Pancreas (tissue), 10 donors: ENCODE measurements around the gene PLCB1. TPM values are rescaled to one million over a fixed set of nuclear protein-coding genes. Genes with fewer than 3 reads are reported as not detected.

ENCODE experiments used
- ATAC-seq, 4 donors: fragments of 200-7000 bp; cut with Tn5 transposase; one replicate each; pipeline versions ENCODE4 v1.8.0 to v1.9.1; 2020; ENCODE audit warnings: mild to moderate bottlenecking in 4 of 4, moderate library complexity in 4 of 4
- DNase-seq, 6 donors: peaks; one replicate each; pipeline ENCODE4 v3.0.0-alpha.2; 2020
- FAIRE-seq: peaks from 2 replicates; lab custom pipeline; 2012; peaks lifted over from hg19 to GRCh38; lab: Jason Lieb, UNC
- H3K27ac ChIP-seq, 4 donors: fragments of 200-600 bp; sonication (generic); 1 replicate in 3 of 4; 2 replicates in 1 of 4; pipeline versions ENCODE4 v1.5.0 to v1.8.0; 2020
- H3K27me3 ChIP-seq, 4 donors: fragments of 200-600 bp; one replicate each; pipeline ENCODE4 v1.8.0; 2021
- H3K36me3 ChIP-seq, 3 donors: fragments of 200-600 bp; sonication (generic) in 1 of 3; one replicate each; pipeline versions ENCODE4 v1.5.0 to v1.8.0; 2020 to 2021
- H3K4me1 ChIP-seq, 3 donors: fragments of 200-600 bp; one replicate each; pipeline ENCODE4 v1.8.0; 2021
- H3K4me3 ChIP-seq, 4 donors: fragments of 200-600 bp; sonication (generic) in 2 of 4; one replicate each; pipeline versions ENCODE4 v1.5.0 to v1.8.0; 2020 to 2021
- H3K9me3 ChIP-seq, 4 donors: fragments of 200-600 bp; one replicate each; pipeline ENCODE4 v1.8.0; 2021
- CTCF ChIP-seq, 4 donors: fragments of 200-600 bp; sonication (generic) in 3 of 4; IDR thresholded peaks; one replicate each; pipeline versions ENCODE4 v1.5.0 to v1.8.0; 2021; ENCODE audit warnings: antibody characterized with exemption in 4 of 4
- WGBS, 2 donors: extraction: QIAGEN DNeasy Blood & Tissue Kit; methylation state at CpG; one replicate each; pipeline ENCODE4 v1.1.7; 2013; 5-methylcytosine and 5-hydroxymethylcytosine counted together
- intact Hi-C, 3 donors: fragments of 100-400 bp; cut with DNase I; formaldehyde crosslinking; loops; one replicate each; pipeline versions ENCODE4 v1.11.1 to v1.14.2; 2022
- polyA plus RNA-seq, 2 donors: library from polyadenylated mRNA; stranded (reverse); fragments of 200-250 nt; gene quantifications; one replicate each; pipeline ENCODE4 v1.2.3, GENCODE V29; 2013
- total RNA-seq, 6 donors: library from RNA; stranded (reverse); fragmentation: NEBNext Ultra II Directional in 4 of 6; extraction: Animal tissue kit (Norgen Biotek cat#: 25700) in 4 of 6; gene quantifications; one replicate each; pipeline versions ENCODE4 v1.2.1 to v1.2.4, GENCODE V29; 2021 to 2023
- donor health status: healthy with polysubstance abuse.
- donor health status: DM: no; HTN: no; CAD: no; lungs with moderate emphysema.
- donor health status: DM: no; HTN: no; CAD: no.
- donor health status: control.
- donor health status: control.
- donor health status: Bipolar disorder and iron deficiency.
- donor health status: DM: yes; HTN: yes; CAD: no.
- donor health status: DM: no; HTN: no; CAD: no.
- donor health status: DM: no; HTN: no; CAD: no.
- donor health status: DM: yes; HTN: yes; CAD: no.

PLCB1 gene
- total and polyA plus RNA-seq, 8 donors: 4.5 to 18.7 (median 13.7) TPM

GRCh38 chr20:8834851-8835250, 702.8 kb downstream of the PLCB1 start:
- DNase-seq (no peak), ATAC-seq (no peak), FAIRE-seq (no peak)
- intact Hi-C loops: no loop called here
- 57 to 72% methylated on average over 1 of the region's 1 CpG for WGBS, 2 donors
- Histone ChIP-seq H3K4me1 (no peaks in the 10 kb centered on the region), H3K27ac (no peak overlapping the region), H3K4me3 (no peak overlapping the region), H3K36me3 (no peaks in the 10 kb centered on the region), H3K9me3 (no peaks in the 10 kb centered on the region), H3K27me3 (no peaks in the 10 kb centered on the region)
- no peak for TF ChIP-seq CTCF (IDR thresholded peaks at IDR 0.05)

GRCh38 chr20:8837396-8837795, 705.3 kb downstream of the PLCB1 start:
- Histone ChIP-seq H3K4me3 (no peak overlapping the region), H3K27me3 (no peaks in the 10 kb centered on the region), H3K4me1 (no peaks in the 10 kb centered on the region), H3K9me3 (no peaks in the 10 kb centered on the region), H3K36me3 (no peaks in the 10 kb centered on the region), H3K27ac (no peak overlapping the region)
- no peak for TF ChIP-seq CTCF (IDR thresholded peaks at IDR 0.05)
- FAIRE-seq (no peak), ATAC-seq (no peak), DNase-seq (no peak)
- intact Hi-C loops: no loop called here

- ATAC-seq: no peak
- no peak for DNase-seq
- Histone ChIP-seq H3K4me1 (no peaks in the 10 kb centered on the region), H3K27ac (no peak overlapping the region), H3K9me3 (no peaks in the 10 kb centered on the region), H3K27me3 (no peaks in the 10 kb centered on the region), H3K36me3 (no peaks in the 10 kb centered on the region), H3K4me3 (no peak overlapping the region)
- FAIRE-seq: no peak
- intact Hi-C loops: no loop called here
- 93% methylated on average over 13 of the region's 13 CpGs for WGBS, 2 donors
- TF ChIP-seq CTCF (IDR thresholded peaks at IDR 0.05): no peak
Measured at GRCh38 chr20:8842525-8842924, 710.5 kb downstream of the PLCB1 start.

- ATAC-seq: peak in 2 of 4 donors; percentile 19 to 27
- DNase-seq: no peak
- intact Hi-C loops: no loop called here
- Histone ChIP-seq H3K36me3 (no peaks in the 10 kb centered on the region), H3K27ac (no peak overlapping the region), H3K4me3 (no peak overlapping the region), H3K4me1 (no peaks in the 10 kb centered on the region), H3K9me3 (no peaks in the 10 kb centered on the region), H3K27me3 (no peaks in the 10 kb centered on the region)
- 78 to 81% methylated on average over 5 of the region's 5 CpGs for WGBS, 2 donors
- TF ChIP-seq CTCF (IDR thresholded peaks at IDR 0.05): no peak
- no peak for FAIRE-seq
Measured at GRCh38 chr20:8844179-8844578, 712.1 kb downstream of the PLCB1 start.

GRCh38 chr20:8849990-8850389, 717.9 kb downstream of the PLCB1 start:
- H3K4me3 ChIP-seq: no peak overlapping the region
- no peak overlapping the region for H3K27ac ChIP-seq
- ATAC-seq (no peak), DNase-seq (no peak), FAIRE-seq (no peak)
- no peak for TF ChIP-seq CTCF (IDR thresholded peaks at IDR 0.05)
- H3K36me3 ChIP-seq: no peaks in the 10 kb centered on the region
- H3K4me1 ChIP-seq: no peaks in the 10 kb centered on the region
- intact Hi-C loops: loop anchor here in 1 of 3 donors (10.0 kb wide), 1 partner anchor 515 kb away; no protein-coding TSS in a partner anchor
- H3K27me3 ChIP-seq: no peaks in the 10 kb centered on the region
- 93 to 95% methylated on average over 7 of the region's 7 CpGs for WGBS, 2 donors
- H3K9me3 ChIP-seq: no peaks in the 10 kb centered on the region
